Epidermal melanocyte (primary cell): ENCODE data around the gene USP9Y.
A peak's percentile ranks its signal among the peaks of the same experiment; 100 is the strongest.
"Not testable (repeated sequence)": the region's sequence is repeated elsewhere in the genome, so short reads cannot be mapped to it uniquely, and the experiment has no call there.

Experiments
- DNase-seq: peaks from one replicate; pipeline ENCODE4 v3.0.0; 2011; ENCODE audit warnings: low spot score; ENCODE audit not compliant: insufficient read length

USP9Y gene

DNA sequence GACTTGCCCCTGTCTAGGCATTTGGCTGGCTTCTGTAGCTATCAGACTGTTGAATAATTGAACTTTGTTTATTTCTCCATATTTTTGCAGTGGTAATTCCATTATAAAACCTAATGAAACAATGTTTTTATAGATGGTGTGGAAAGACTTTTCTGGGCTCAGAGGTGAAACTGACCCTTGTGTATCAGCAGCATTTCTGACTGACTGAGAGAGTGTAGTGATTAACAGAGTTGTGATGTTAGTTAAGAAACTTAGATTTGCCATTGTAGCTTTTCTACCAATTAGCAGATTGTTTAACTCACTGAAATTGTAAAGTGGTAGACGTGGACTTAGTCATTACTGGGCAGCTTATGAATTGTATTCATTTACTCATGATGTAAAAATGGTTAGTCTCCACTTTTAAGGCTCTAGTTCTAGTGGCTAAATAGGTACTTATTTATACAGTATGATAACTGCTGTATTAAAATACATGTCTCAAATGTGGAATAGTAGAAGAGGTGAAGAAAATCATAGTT lies at the start of gene USP9Y:
Gene USP9Y, plus strand, starts transcription at position 51 of the 515 bp plus-strand sequence. CDS start 8,217 bp downstream, outside the sequence.
- no peak for DNase-seq

- DNase-seq = no peak
Observed at GRCh38 chrY:12651621-12652036, 49.4 kb upstream of the USP9Y start.

DNA sequence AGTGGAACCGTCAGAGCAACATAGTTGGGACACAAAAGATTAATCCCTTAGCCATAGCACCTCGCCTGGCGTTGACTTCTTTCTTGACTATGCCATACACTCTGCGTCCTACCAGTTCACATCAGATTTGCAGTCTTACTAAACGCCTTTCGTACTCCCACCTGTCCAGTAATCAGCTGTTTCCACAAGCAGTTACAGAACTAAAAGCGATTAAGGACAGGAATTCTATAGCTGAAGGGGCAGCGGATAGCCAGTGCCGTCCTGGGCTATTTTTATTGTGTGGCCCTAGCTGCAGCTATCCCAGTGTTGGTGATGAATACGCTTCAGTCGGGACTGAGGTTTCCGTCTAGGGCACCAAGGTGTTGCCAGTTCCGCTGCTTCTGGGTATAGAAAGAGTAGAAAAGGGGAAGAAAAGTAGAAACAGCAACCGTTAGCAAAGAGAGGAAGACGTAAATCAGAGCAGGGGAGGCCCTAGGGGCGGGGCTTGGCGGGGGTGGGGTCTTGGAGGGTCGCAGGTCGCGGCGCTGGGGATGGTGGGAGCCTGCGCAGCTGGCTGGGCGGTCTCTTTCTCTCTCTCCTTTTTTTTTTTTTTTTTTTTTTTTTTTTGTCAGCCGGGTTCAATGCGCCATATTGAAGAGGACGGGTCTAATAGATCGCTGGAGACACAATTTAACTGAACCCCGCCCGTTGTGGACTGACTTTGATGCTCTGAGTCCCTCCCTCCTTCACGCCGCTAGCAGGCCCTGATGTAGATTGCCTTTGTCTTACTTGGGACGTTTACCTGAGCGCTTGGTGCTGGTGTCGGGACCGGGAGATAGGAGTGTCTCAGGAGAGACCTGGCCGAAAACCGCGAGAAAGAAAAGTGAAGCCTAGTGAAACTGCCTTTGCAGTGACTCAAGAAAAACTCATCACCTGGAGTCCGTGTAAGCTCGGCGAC lies 39.0 kb upstream of the USP9Y start:
- DNase-seq = peak; percentile 58

DNA sequence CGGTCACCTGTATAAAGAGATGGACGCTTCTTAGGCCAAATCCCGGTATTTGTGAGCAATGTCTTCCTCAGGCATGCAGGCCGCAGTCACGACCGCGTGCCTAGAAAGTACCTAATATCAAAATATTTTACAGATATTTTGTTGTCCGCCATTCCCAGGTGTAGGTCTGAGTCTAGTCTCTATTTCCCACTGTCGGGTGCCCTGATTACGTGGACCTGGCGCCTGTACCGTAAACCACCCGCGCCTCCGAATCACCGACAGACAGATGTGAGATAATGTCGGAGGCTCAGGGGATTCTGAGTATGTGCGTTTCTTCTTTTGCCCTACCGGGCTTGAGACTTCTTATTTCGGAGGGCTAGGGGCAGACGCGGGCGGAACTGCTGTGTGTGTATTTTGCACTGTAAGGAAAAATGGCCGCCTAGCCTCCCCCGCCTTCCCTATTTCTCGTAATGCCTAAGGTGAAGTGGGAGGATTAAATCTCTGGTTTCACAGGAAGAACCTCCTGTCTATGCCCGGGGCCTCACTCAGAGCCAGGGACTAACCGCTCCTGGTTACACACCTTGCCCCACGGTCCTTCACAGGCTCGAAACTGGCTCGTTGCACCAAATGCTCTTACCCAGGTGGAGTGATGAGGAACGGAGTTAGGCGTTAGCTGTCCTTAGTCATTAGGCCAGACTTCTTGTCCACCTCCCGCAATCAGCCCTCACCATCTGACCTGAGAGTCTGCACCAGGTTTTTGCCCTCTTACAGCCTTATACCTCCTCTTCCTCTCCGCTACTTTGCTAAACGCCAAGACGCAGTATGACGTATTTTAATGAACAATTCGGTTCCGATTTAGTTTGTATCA lies 38.1 kb upstream of the USP9Y start:
- no peak for DNase-seq

GRCh38 chrY:12663845-12664244 lies 37.2 kb upstream of the USP9Y start:
- not testable (repeated sequence) for DNase-seq

DNA sequence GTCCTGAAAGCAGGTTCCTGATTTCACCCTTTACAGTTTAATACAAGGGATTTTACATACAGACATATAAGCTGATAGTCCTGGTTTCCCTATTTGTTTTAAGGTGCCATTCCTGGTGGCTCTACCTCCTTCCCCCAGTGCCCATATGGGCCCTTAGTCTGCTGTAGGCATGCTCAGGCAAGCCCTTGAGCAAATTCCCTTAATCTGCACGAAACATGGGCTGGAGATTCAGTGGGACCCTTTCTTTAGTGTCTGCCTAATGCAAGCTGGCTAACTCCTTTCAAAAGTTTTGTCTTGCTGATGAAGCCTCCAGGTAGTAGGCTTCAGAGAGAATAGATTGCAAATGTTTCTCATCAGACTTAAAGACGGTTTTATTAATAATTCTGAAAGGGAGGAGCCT lies 22.9 kb upstream of the USP9Y start:
- no peak for DNase-seq

- DNase-seq = no peak
Observed at GRCh38 chrY:12681535-12681934, 19.5 kb upstream of the USP9Y start.

DNA sequence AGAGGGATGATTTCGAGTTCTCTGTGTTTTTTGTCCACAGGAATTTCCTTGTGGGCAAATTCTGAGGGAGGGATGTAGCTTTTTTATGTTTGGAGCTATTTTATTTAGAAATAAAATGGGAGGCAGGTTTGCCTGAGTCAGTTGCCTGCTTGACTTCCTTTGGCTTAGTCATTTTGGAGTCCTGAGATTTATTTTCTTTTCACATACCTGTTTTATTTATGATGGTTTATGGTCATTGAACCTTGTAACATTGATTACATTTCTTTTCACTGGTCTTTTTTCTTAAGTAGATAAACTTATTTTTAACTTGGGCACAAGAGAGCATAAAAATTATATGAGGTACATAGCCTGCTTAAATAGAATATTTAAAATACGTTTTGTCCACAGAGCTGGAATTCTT lies 12.7 kb upstream of the USP9Y start:
- DNase-seq = no peak

GRCh38 chrY:12700087-12700486 lies 944 bp upstream of the USP9Y start:
- no peak for DNase-seq

GRCh38 chrY:12702174-12702573 lies 1.1 kb downstream of the USP9Y start:
- no peak for DNase-seq

- DNase-seq = no peak
Observed at GRCh38 chrY:12710460-12710859, 9.4 kb downstream of the USP9Y start.

- DNase-seq = no peak
Observed at GRCh38 chrY:12715376-12715775, 14.3 kb downstream of the USP9Y start.

DNA sequence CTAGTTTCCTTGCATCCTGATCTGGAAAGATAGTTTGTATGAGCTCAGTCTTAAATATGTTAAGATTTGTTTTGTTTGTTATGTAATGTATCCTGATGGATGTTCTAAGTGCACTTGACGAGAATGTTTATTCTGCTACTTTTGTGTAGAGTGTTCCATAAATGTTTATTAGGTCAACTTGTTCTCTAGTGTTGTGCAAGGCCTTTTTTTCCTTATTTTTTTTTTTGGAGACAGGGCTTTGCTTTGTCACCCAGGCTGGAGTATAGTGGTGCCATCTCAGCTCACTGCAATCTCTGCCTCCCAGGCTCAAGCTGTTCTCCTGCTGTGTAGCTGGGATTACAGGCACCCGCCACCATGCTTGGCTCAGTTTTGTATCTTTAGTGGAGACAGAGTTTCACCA lies 28.7 kb downstream of the USP9Y start:
- no peak for DNase-seq

- no peak for DNase-seq
Observed at GRCh38 chrY:12733625-12734024, 32.6 kb downstream of the USP9Y start.

DNA sequence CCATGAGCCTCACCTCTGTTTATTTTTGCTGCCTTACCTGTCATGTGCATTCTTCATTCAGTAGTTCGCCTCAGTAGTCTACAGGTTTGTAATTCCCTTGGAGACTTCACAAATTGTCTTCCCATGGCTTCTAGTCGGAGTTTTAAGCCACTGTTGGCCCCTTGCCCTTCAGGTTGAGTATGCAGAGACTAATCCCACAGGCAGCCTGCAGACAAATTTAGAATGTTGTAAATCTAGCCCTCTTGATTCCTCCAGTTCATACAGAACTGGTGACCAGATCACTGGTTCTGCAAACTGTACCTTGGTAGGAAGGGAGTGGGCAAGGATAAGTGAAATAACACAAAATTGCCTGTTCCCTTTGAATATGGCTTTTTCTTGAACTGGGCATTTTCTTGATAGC lies 33.0 kb downstream of the USP9Y start:
- no peak for DNase-seq

GRCh38 chrY:12741414-12741813 lies 40.4 kb downstream of the USP9Y start:
- DNase-seq = no peak

DNA sequence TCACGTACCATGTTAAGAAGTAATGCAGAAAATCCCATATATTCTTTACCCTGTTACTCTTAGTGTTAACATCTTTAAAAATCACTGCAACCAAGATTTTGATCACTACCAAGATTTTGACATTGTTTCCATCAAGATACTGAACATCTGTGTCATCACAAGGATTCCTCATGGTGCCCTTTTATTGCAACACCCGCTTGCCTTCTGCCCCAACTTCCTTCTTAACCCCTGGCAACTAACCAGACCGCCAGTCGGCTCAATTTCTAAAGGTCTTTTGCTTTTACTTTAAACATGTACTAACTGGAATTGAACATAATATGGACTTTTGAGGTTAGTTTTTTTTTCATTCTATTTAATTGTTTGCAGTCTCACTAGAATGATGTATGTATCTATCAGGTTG lies 41.7 kb downstream of the USP9Y start:
- no peak for DNase-seq

GRCh38 chrY:12744091-12744490 lies 43.1 kb downstream of the USP9Y start:
- DNase-seq = no peak

GRCh38 chrY:12749293-12749692 lies 48.3 kb downstream of the USP9Y start:
- no peak for DNase-seq

GRCh38 chrY:12752856-12753255 lies 51.8 kb downstream of the USP9Y start:
- no peak for DNase-seq

- DNase-seq = no peak
Observed at GRCh38 chrY:12756021-12756420, 55.0 kb downstream of the USP9Y start.

GRCh38 chrY:12765976-12766375 lies 64.9 kb downstream of the USP9Y start:
- no peak for DNase-seq
